GM21737 (cell line): ENCODE results near the gene YDJC.
"Not testable (repeated sequence)": the region's sequence is repeated elsewhere in the genome, so short reads cannot be mapped to it uniquely, and the experiment has no call there.

Experiments
- ATAC-seq: cut with Tn5 transposase; IDR thresholded peaks from one replicate; pipeline ENCODE4 v1.9.1; 2021; ENCODE audit warnings: mild to moderate bottlenecking, moderate library complexity; ENCODE audit not compliant: unreplicated experiment

YDJC gene

GRCh38 chr22:21632931-21633330 is 3.1 kb upstream of the YDJC start:
- ATAC-seq, result no peak

- ATAC-seq, result no peak
Observed at GRCh38 chr22:21632237-21632895, 2.5 kb upstream of the YDJC start, which contains the start of gene CCDC116. Gene CCDC116, plus strand, starts transcription at chr22:21632760. Its CDS starts 422 bp downstream, at chr22:21633182.

- no peak for ATAC-seq
Observed at GRCh38 chr22:21631025-21631424, 1.2 kb upstream of the YDJC start.

GRCh38 chr22:21628386-21629254 is 1.2 kb downstream of the YDJC start:
- ATAC-seq, result no peak

GRCh38 chr22:21626735-21627469 is 2.9 kb downstream of the YDJC start:
- no peak for ATAC-seq

- no peak for ATAC-seq
Observed at GRCh38 chr22:21626073-21626734, 3.6 kb downstream of the YDJC start.

GRCh38 chr22:21624880-21625791 is 4.7 kb downstream of the YDJC start:
- no peak for ATAC-seq

- ATAC-seq, result no peak
Observed at GRCh38 chr22:21624120-21624879, 5.5 kb downstream of the YDJC start.

- ATAC-seq, result no peak
Observed at GRCh38 chr22:21623648-21623970, 6.2 kb downstream of the YDJC start.

GRCh38 chr22:21622919-21623647 is 6.7 kb downstream of the YDJC start:
- ATAC-seq, result no peak

- no peak for ATAC-seq
Observed at GRCh38 chr22:21622011-21622918, 7.6 kb downstream of the YDJC start.

- no peak for ATAC-seq
Observed at GRCh38 chr22:21621025-21621424, 8.8 kb downstream of the YDJC start.

GRCh38 chr22:21617337-21617736 is 12.5 kb downstream of the YDJC start:
- ATAC-seq, result not testable (repeated sequence)

GRCh38 chr22:21615731-21616130 is 14.1 kb downstream of the YDJC start:
- no peak for ATAC-seq

- ATAC-seq, result no peak
Observed at GRCh38 chr22:21613553-21614233, 16.1 kb downstream of the YDJC start.

- no peak for ATAC-seq
Observed at GRCh38 chr22:21612858-21613257, 17.0 kb downstream of the YDJC start.
